HEK293 (cell line): ENCODE data around the gene ARIH2.

ENCODE experiments used
- GLIS2 ChIP-seq: fragments of 450-650 bp; formaldehyde crosslinking; IDR thresholded peaks from 2 replicates; pipeline ENCODE4 v1.5.1; 2016; ENCODE audit warnings: missing biosample characterization, missing genetic modification characterization
- HOXC10 ChIP-seq: sonication (generic); formaldehyde crosslinking; IDR thresholded peaks from 2 replicates; pipeline ENCODE4 v1.8.1; 2023; ENCODE audit warnings: mild to moderate bottlenecking, missing genetic modification reagents
- KLF16 ChIP-seq: fragments of 450-650 bp; formaldehyde crosslinking; IDR thresholded peaks from 2 replicates; pipeline ENCODE4 v1.5.1; 2017; ENCODE audit warnings: missing biosample characterization, missing genetic modification characterization
- PRDM1 ChIP-seq: fragments of 450-650 bp; formaldehyde crosslinking; IDR thresholded peaks from 2 replicates; pipeline ENCODE4; 2016; ENCODE audit warnings: missing biosample characterization, missing genetic modification characterization
- ZBTB20 ChIP-seq: fragments of 450-650 bp; formaldehyde crosslinking; IDR thresholded peaks from 2 replicates; pipeline ENCODE4 v1.5.1; 2016; ENCODE audit warnings: missing biosample characterization, missing genetic modification characterization
- ZEB2 ChIP-seq: fragments of 450-650 bp; formaldehyde crosslinking; IDR thresholded peaks from 2 replicates; pipeline ENCODE4 v1.5.1; 2016; ENCODE audit warnings: missing biosample characterization, missing genetic modification characterization
- ZFP3 ChIP-seq: fragments of 450-650 bp; formaldehyde crosslinking; IDR thresholded peaks from 2 replicates; pipeline ENCODE4 v1.5.1; 2016; ENCODE audit warnings: low read depth, missing biosample characterization, missing genetic modification characterization
- ZFP37 ChIP-seq: fragments of 450-650 bp; formaldehyde crosslinking; IDR thresholded peaks from 2 replicates; pipeline ENCODE4 v1.5.1; 2016; ENCODE audit warnings: missing biosample characterization, missing genetic modification characterization
- ZFP69B ChIP-seq: fragments of 450-650 bp; formaldehyde crosslinking; IDR thresholded peaks from 2 replicates; pipeline ENCODE4 v1.5.1; 2016; ENCODE audit warnings: missing biosample characterization, missing genetic modification characterization
- ZIC2 ChIP-seq: fragments of 450-650 bp; formaldehyde crosslinking; IDR thresholded peaks from 2 replicates; pipeline ENCODE4 v1.5.1; 2016; ENCODE audit warnings: missing biosample characterization, missing genetic modification characterization
- ZNF112 ChIP-seq: fragments of 450-650 bp; formaldehyde crosslinking; IDR thresholded peaks from 2 replicates; pipeline ENCODE4 v1.5.0; 2017; ENCODE audit warnings: missing biosample characterization, missing genetic modification characterization
- ZNF174 ChIP-seq: fragments of 450-650 bp; formaldehyde crosslinking; IDR thresholded peaks from 2 replicates; pipeline ENCODE4 v1.5.0; 2017; ENCODE audit warnings: missing biosample characterization, mild to moderate bottlenecking, missing genetic modification characterization
- ZNF184 ChIP-seq: fragments of 450-650 bp; IDR thresholded peaks from 2 replicates; pipeline ENCODE4 v1.5.1; 2018; ENCODE audit warnings: missing biosample characterization, mild to moderate bottlenecking, missing genetic modification characterization
- ZNF202 ChIP-seq: fragments of 450-650 bp; formaldehyde crosslinking; IDR thresholded peaks from 2 replicates; pipeline ENCODE4 v1.5.1; 2016; ENCODE audit warnings: missing biosample characterization, missing genetic modification characterization, borderline replicate concordance
- ZNF248 ChIP-seq: fragments of 450-650 bp; formaldehyde crosslinking; IDR thresholded peaks from 2 replicates; pipeline ENCODE4 v1.5.1; 2017; ENCODE audit warnings: missing biosample characterization, missing genetic modification characterization
- ZNF302 ChIP-seq: fragments of 450-650 bp; formaldehyde crosslinking; IDR thresholded peaks from 2 replicates; pipeline ENCODE4 v1.5.1; 2016; ENCODE audit warnings: missing biosample characterization, missing genetic modification characterization, low read depth
- ZNF391 ChIP-seq: fragments of 450-650 bp; formaldehyde crosslinking; IDR thresholded peaks from 2 replicates; pipeline ENCODE4 v1.5.1; 2016; ENCODE audit warnings: low read depth, missing biosample characterization, missing genetic modification characterization, borderline replicate concordance
- ZNF626 ChIP-seq: fragments of 450-650 bp; sonication (Bioruptor Pico); formaldehyde crosslinking; IDR thresholded peaks from 2 replicates; pipeline ENCODE4 v1.5.1; 2018; ENCODE audit warnings: missing biosample characterization, missing genetic modification characterization, inconsistent platforms
- ZNF658 ChIP-seq: fragments of 450-650 bp; formaldehyde crosslinking; IDR thresholded peaks from 2 replicates; pipeline ENCODE4; 2016; ENCODE audit warnings: missing biosample characterization, missing genetic modification characterization
- ZNF830 ChIP-seq: fragments of 450-650 bp; IDR thresholded peaks from 2 replicates; pipeline ENCODE4 v1.5.0; 2018; ENCODE audit warnings: missing biosample characterization, missing genetic modification characterization, low read depth, mild to moderate bottlenecking, moderate library complexity
- TF ChIP-seq, protein P1 (sequence below): fragments of 450-650 bp; formaldehyde crosslinking; IDR thresholded peaks from 2 replicates; pipeline ENCODE4 v1.5.1; 2016; ENCODE audit warnings: missing biosample characterization, missing genetic modification characterization
- TF ChIP-seq, protein P2 (sequence below): fragments of 450-650 bp; formaldehyde crosslinking; IDR thresholded peaks from 2 replicates; pipeline ENCODE4 v1.5.1; 2016; ENCODE audit warnings: missing biosample characterization, missing genetic modification characterization
- TF ChIP-seq, protein P3 (sequence below): fragments of 450-650 bp; formaldehyde crosslinking; IDR thresholded peaks from 2 replicates; pipeline ENCODE4 v1.5.1; 2017; ENCODE audit warnings: missing biosample characterization, missing genetic modification characterization
- TF ChIP-seq, protein P4 (sequence below): fragments of 450-650 bp; formaldehyde crosslinking; IDR thresholded peaks from 2 replicates; pipeline ENCODE4 v1.5.1; 2016; ENCODE audit warnings: missing biosample characterization, missing genetic modification characterization
- TF ChIP-seq, protein P5 (sequence below): fragments of 450-650 bp; formaldehyde crosslinking; IDR thresholded peaks from 2 replicates; pipeline ENCODE4 v1.5.1; 2016; ENCODE audit warnings: missing biosample characterization, missing genetic modification characterization
- TF ChIP-seq, protein P6 (sequence below): fragments of 450-650 bp; formaldehyde crosslinking; IDR thresholded peaks from 2 replicates; pipeline ENCODE4 v1.5.1; 2016; ENCODE audit warnings: missing biosample characterization, missing genetic modification characterization

Gene ARIH2

DNA sequence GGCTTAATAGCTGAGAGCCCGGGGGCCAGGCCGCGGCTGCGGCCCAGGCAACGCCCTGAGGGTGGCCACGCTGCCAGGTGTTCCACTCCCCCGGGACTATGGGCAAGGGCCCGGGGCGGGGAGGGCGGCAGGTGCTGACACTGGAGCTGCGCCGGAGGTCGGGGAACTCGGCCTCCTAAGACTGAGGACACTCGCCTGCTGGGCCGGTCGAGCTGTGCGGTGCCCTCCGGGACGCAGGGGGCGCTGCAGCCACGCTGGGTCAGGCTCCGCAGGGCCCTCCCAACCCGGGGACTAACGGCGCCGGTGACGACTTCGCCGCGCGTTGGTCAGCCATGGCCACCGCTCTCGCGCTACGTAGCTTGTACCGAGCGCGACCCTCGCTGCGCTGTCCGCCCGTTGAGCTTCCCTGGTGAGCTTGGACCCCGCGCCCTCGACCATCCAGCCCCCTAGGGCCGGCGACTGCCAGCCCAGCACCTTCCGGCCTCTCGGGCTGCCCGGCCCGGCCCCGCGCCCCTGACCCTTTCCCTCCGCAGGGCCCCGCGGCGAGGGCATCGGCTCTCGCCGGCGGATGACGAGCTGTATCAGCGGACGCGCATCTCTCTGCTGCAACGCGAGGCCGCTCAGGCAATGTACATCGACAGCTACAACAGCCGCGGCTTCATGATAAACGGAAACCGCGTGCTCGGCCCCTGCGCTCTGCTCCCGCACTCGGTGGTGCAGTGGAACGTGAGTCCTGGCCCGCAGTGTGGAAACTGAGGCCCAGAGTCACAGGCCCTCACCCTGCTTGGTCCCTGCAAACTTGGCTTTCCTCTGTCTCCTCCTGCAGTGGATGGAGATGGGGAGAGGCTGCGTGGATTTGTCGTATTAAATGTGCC, 103.4 kb downstream of the ARIH2 start, which contains the start of gene NDUFAF3 (continued):
- TF ChIP-seq, protein P1, sequence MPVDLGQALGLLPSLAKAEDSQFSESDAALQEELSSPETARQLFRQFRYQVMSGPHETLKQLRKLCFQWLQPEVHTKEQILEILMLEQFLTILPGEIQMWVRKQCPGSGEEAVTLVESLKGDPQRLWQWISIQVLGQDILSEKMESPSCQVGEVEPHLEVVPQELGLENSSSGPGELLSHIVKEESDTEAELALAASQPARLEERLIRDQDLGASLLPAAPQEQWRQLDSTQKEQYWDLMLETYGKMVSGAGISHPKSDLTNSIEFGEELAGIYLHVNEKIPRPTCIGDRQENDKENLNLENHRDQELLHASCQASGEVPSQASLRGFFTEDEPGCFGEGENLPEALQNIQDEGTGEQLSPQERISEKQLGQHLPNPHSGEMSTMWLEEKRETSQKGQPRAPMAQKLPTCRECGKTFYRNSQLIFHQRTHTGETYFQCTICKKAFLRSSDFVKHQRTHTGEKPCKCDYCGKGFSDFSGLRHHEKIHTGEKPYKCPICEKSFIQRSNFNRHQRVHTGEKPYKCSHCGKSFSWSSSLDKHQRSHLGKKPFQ, result no peak; the same call in 1 of the 2 replicates
- TF ChIP-seq ZNF658 (tag by site-specific recombination) (no peak), ZIC2 (tag by site-specific recombination) (peak; percentile 65), ZFP69B (tag by site-specific recombination) (no peak; the same call in none of the 2 replicates), ZNF184 (no peak), ZNF626 (tag by site-specific recombination) (no peak), ZNF174 (no peak), ZNF302 (tag by site-specific recombination) (no peak), ZFP37 (tag by site-specific recombination) (peak; percentile 79), GLIS2 (tag by site-specific recombination) (peak; percentile 90), ZBTB20 (tag by site-specific recombination) (peak; percentile 97), ZNF202 (no peak), ZFP3 (tag by site-specific recombination) (no peak), ZNF830 (tag by site-specific recombination) (no peak), KLF16 (no peak; the same call in 1 of the 2 replicates), PRDM1 (tag by site-specific recombination) (no peak), ZNF248 (tag by site-specific recombination) (no peak), ZNF112 (no peak), ZEB2 (peak; percentile 100), HOXC10 (0 out of 2 replicates have a peak, but pooled peaks have one; percentile 34), ZNF391 (tag by site-specific recombination) (0 out of 2 replicates have a peak, but pooled peaks have one; percentile 45)
- TF ChIP-seq, protein P2, sequence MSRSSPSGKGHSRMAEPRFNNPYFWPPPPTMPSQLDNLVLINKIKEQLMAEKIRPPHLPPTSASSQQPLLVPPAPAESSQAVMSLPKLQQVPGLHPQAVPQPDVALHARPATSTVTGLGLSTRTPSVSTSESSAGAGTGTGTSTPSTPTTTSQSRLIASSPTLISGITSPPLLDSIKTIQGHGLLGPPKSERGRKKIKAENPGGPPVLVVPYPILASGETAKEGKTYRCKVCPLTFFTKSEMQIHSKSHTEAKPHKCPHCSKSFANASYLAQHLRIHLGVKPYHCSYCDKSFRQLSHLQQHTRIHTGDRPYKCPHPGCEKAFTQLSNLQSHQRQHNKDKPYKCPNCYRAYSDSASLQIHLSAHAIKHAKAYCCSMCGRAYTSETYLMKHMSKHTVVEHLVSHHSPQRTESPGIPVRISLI (tag by site-specific recombination), result no peak
- TF ChIP-seq, protein P3, sequence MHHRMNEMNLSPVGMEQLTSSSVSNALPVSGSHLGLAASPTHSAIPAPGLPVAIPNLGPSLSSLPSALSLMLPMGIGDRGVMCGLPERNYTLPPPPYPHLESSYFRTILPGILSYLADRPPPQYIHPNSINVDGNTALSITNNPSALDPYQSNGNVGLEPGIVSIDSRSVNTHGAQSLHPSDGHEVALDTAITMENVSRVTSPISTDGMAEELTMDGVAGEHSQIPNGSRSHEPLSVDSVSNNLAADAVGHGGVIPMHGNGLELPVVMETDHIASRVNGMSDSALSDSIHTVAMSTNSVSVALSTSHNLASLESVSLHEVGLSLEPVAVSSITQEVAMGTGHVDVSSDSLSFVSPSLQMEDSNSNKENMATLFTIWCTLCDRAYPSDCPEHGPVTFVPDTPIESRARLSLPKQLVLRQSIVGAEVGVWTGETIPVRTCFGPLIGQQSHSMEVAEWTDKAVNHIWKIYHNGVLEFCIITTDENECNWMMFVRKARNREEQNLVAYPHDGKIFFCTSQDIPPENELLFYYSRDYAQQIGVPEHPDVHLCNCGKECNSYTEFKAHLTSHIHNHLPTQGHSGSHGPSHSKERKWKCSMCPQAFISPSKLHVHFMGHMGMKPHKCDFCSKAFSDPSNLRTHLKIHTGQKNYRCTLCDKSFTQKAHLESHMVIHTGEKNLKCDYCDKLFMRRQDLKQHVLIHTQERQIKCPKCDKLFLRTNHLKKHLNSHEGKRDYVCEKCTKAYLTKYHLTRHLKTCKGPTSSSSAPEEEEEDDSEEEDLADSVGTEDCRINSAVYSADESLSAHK (tag by site-specific recombination), result peak; percentile 27; the same call in 1 of the 2 replicates
- TF ChIP-seq, protein P4, sequence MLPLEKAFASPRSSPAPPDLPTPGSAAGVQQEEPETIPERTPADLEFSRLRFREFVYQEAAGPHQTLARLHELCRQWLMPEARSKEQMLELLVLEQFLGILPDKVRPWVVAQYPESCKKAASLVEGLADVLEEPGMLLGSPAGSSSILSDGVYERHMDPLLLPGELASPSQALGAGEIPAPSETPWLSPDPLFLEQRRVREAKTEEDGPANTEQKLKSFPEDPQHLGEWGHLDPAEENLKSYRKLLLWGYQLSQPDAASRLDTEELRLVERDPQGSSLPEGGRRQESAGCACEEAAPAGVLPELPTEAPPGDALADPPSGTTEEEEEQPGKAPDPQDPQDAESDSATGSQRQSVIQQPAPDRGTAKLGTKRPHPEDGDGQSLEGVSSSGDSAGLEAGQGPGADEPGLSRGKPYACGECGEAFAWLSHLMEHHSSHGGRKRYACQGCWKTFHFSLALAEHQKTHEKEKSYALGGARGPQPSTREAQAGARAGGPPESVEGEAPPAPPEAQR (tag by site-specific recombination), result no peak; the same call in 1 of the 2 replicates
- TF ChIP-seq, protein P5, sequence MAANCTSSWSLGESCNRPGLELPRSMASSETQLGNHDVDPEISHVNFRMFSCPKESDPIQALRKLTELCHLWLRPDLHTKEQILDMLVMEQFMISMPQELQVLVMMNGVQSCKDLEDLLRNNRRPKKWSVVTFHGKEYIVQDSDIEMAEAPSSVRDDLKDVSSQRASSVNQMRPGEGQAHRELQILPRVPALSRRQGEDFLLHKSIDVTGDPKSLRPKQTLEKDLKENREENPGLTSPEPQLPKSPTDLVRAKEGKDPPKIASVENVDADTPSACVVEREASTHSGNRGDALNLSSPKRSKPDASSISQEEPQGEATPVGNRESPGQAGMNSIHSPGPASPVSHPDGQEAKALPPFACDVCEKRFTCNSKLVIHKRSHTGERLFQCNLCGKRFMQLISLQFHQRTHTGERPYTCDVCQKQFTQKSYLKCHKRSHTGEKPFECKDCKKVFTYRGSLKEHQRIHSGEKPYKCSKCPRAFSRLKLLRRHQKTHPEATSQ (tag by site-specific recombination), result peak; percentile 82; the same call in 1 of the 2 replicates
- TF ChIP-seq, protein P6, sequence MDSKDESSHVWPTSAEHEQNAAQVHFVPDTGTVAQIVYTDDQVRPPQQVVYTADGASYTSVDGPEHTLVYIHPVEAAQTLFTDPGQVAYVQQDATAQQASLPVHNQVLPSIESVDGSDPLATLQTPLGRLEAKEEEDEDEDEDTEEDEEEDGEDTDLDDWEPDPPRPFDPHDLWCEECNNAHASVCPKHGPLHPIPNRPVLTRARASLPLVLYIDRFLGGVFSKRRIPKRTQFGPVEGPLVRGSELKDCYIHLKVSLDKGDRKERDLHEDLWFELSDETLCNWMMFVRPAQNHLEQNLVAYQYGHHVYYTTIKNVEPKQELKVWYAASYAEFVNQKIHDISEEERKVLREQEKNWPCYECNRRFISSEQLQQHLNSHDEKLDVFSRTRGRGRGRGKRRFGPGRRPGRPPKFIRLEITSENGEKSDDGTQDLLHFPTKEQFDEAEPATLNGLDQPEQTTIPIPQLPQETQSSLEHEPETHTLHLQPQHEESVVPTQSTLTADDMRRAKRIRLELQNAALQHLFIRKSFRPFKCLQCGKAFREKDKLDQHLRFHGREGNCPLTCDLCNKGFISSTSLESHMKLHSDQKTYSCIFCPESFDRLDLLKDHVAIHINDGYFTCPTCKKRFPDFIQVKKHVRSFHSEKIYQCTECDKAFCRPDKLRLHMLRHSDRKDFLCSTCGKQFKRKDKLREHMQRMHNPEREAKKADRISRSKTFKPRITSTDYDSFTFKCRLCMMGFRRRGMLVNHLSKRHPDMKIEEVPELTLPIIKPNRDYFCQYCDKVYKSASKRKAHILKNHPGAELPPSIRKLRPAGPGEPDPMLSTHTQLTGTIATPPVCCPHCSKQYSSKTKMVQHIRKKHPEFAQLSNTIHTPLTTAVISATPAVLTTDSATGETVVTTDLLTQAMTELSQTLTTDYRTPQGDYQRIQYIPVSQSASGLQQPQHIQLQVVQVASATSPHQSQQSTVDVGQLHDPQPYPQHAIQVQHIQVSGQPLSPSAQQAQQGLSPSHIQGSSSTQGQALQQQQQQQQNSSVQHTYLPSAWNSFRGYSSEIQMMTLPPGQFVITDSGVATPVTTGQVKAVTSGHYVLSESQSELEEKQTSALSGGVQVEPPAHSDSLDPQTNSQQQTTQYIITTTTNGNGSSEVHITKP (tag by site-specific recombination), result peak; percentile 68; the same call in 1 of the 2 replicates
